GM12878 (cell line): ENCODE results near the gene FGFR2.

Experiments
- CBFB ChIP-seq: IDR thresholded peaks from 2 replicates; pipeline ENCODE4 v1.6.1; 2016; ENCODE audit warnings: antibody characterized with exemption, low read depth
- CHD4 ChIP-seq: fragments of 200-600 bp; sonication (generic); IDR thresholded peaks from 2 replicates; pipeline ENCODE4 v1.6.1; 2016; ENCODE audit warnings: mild to moderate bottlenecking
- HDAC2 ChIP-seq: fragments of 200-600 bp; sonication (generic); IDR thresholded peaks from 2 replicates; pipeline ENCODE4 v1.6.1; 2017
- IKZF2 ChIP-seq, 2 experiments: fragments of 450-650 bp; IDR thresholded peaks; 2 replicates each; pipeline ENCODE4 v1.6.1; 2017; ENCODE audit warnings: mild to moderate bottlenecking in 2 of 2, moderate library complexity in 2 of 2
- MEF2A ChIP-seq: IDR thresholded peaks from 2 replicates; pipeline ENCODE4 v1.6.1; 2011; ENCODE audit warnings: low read depth, mild to moderate bottlenecking, low read length, moderate library complexity; ENCODE audit not compliant: insufficient read depth
- POLR2A ChIP-seq: IDR thresholded peaks from 2 replicates; pipeline ENCODE4 v1.6.1; 2011; ENCODE audit warnings: low read depth, mild to moderate bottlenecking, low read length
- SMC3 ChIP-seq: IDR thresholded peaks from 2 replicates; pipeline ENCODE4 v1.6.1; 2011; ENCODE audit warnings: low read length, improper control_type of control experiment, borderline replicate concordance
- SP1 ChIP-seq: IDR thresholded peaks from one replicate; pipeline ENCODE4 v1.6.1; 2011; ENCODE audit warnings: low read depth, low read length
- TAF1 ChIP-seq: IDR thresholded peaks from 2 replicates; pipeline ENCODE4 v1.6.1; 2011; ENCODE audit warnings: mild to moderate bottlenecking, low read depth, low read length, borderline replicate concordance
- ZBED1 ChIP-seq: IDR thresholded peaks from 2 replicates; pipeline ENCODE4 v1.6.1; 2016; ENCODE audit warnings: borderline replicate concordance
- TF ChIP-seq, protein P1 (sequence below): fragments of 450-650 bp; IDR thresholded peaks from 2 replicates; pipeline ENCODE4 v1.6.1; 2016; ENCODE audit warnings: mild to moderate bottlenecking
- TF ChIP-seq, protein P2 (sequence below): fragments of 450-650 bp; formaldehyde crosslinking; IDR thresholded peaks from 2 replicates; pipeline ENCODE4 v1.4.0; 2020; ENCODE audit warnings: mild to moderate bottlenecking, moderate library complexity
- TF ChIP-seq, protein P3 (sequence below), 3 experiments: IDR thresholded peaks in 2 of 3; conservative IDR thresholded peaks in 1 of 3; 2 replicates each; pipeline ENCODE4 v1.5.1; 2011; ENCODE audit warnings: low read depth in 3 of 3, low read length in 3 of 3, mild to moderate bottlenecking in 3 of 3, control low read depth in 2 of 3, moderate library complexity in 2 of 3, inconsistent platforms in 1 of 3, mixed read lengths in 1 of 3; ENCODE audit not compliant: control insufficient read depth in 2 of 3, insufficient read depth in 1 of 3; ENCODE audit errors: extremely low read depth in 1 of 3
- TF ChIP-seq, protein P4 (sequence below): IDR thresholded peaks from 2 replicates; pipeline ENCODE4 v1.6.1; 2012; ENCODE audit warnings: mild to moderate bottlenecking, low read depth, low read length

DNA sequence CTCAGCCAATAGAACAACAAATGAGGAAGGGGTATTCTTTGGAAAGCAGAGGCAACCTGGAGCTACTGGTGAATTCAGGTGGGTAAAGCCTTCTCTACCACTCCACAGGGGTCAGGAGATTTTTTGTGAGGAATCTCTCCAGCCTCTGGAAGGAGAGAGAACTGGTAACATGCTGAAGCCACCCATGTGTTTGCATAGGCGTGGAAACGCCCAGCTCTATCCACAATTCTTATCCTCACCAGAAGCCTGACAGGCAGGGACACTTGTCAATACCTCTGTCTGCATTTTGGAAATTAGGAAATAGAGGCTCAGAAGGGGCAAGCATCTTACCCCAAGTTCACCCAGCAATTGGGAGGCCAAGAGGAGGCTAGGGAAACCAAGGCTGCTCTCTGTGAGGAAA is 133.7 kb downstream of the FGFR2 start:
- TF ChIP-seq, protein P1, sequence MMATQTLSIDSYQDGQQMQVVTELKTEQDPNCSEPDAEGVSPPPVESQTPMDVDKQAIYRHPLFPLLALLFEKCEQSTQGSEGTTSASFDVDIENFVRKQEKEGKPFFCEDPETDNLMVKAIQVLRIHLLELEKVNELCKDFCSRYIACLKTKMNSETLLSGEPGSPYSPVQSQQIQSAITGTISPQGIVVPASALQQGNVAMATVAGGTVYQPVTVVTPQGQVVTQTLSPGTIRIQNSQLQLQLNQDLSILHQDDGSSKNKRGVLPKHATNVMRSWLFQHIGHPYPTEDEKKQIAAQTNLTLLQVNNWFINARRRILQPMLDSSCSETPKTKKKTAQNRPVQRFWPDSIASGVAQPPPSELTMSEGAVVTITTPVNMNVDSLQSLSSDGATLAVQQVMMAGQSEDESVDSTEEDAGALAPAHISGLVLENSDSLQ: no peak
- no peak for TF ChIP-seq POLR2A
- TF ChIP-seq SP1: no peak
- TF ChIP-seq, protein P2, sequence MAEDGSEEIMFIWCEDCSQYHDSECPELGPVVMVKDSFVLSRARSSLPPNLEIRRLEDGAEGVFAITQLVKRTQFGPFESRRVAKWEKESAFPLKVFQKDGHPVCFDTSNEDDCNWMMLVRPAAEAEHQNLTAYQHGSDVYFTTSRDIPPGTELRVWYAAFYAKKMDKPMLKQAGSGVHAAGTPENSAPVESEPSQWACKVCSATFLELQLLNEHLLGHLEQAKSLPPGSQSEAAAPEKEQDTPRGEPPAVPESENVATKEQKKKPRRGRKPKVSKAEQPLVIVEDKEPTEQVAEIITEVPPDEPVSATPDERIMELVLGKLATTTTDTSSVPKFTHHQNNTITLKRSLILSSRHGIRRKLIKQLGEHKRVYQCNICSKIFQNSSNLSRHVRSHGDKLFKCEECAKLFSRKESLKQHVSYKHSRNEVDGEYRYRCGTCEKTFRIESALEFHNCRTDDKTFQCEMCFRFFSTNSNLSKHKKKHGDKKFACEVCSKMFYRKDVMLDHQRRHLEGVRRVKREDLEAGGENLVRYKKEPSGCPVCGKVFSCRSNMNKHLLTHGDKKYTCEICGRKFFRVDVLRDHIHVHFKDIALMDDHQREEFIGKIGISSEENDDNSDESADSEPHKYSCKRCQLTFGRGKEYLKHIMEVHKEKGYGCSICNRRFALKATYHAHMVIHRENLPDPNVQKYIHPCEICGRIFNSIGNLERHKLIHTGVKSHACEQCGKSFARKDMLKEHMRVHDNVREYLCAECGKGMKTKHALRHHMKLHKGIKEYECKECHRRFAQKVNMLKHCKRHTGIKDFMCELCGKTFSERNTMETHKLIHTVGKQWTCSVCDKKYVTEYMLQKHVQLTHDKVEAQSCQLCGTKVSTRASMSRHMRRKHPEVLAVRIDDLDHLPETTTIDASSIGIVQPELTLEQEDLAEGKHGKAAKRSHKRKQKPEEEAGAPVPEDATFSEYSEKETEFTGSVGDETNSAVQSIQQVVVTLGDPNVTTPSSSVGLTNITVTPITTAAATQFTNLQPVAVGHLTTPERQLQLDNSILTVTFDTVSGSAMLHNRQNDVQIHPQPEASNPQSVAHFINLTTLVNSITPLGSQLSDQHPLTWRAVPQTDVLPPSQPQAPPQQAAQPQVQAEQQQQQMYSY: no peak
- TF ChIP-seq CHD4: no peak
- no peak for TF ChIP-seq IKZF2 (IDR thresholded peaks at IDR 0.05)
- TF ChIP-seq HDAC2: no peak
- TF ChIP-seq ZBED1: no peak
- no peak for TF ChIP-seq TAF1
- TF ChIP-seq CBFB: no peak
- TF ChIP-seq, protein P3, sequence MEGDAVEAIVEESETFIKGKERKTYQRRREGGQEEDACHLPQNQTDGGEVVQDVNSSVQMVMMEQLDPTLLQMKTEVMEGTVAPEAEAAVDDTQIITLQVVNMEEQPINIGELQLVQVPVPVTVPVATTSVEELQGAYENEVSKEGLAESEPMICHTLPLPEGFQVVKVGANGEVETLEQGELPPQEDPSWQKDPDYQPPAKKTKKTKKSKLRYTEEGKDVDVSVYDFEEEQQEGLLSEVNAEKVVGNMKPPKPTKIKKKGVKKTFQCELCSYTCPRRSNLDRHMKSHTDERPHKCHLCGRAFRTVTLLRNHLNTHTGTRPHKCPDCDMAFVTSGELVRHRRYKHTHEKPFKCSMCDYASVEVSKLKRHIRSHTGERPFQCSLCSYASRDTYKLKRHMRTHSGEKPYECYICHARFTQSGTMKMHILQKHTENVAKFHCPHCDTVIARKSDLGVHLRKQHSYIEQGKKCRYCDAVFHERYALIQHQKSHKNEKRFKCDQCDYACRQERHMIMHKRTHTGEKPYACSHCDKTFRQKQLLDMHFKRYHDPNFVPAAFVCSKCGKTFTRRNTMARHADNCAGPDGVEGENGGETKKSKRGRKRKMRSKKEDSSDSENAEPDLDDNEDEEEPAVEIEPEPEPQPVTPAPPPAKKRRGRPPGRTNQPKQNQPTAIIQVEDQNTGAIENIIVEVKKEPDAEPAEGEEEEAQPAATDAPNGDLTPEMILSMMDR (IDR thresholded peaks at IDR 0.05 in 2 of 3, conservative IDR thresholded peaks at IDR 0.05 in 1 of 3; ENCODE audit: control insufficient read depth in 2 of 3, extremely low read depth in 1 of 3, insufficient read depth in 1 of 3, low read depth in 3 of 3, low read length in 3 of 3): no peak
- no peak for TF ChIP-seq SMC3
- TF ChIP-seq, protein P4, sequence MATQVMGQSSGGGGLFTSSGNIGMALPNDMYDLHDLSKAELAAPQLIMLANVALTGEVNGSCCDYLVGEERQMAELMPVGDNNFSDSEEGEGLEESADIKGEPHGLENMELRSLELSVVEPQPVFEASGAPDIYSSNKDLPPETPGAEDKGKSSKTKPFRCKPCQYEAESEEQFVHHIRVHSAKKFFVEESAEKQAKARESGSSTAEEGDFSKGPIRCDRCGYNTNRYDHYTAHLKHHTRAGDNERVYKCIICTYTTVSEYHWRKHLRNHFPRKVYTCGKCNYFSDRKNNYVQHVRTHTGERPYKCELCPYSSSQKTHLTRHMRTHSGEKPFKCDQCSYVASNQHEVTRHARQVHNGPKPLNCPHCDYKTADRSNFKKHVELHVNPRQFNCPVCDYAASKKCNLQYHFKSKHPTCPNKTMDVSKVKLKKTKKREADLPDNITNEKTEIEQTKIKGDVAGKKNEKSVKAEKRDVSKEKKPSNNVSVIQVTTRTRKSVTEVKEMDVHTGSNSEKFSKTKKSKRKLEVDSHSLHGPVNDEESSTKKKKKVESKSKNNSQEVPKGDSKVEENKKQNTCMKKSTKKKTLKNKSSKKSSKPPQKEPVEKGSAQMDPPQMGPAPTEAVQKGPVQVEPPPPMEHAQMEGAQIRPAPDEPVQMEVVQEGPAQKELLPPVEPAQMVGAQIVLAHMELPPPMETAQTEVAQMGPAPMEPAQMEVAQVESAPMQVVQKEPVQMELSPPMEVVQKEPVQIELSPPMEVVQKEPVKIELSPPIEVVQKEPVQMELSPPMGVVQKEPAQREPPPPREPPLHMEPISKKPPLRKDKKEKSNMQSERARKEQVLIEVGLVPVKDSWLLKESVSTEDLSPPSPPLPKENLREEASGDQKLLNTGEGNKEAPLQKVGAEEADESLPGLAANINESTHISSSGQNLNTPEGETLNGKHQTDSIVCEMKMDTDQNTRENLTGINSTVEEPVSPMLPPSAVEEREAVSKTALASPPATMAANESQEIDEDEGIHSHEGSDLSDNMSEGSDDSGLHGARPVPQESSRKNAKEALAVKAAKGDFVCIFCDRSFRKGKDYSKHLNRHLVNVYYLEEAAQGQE: no peak
- TF ChIP-seq MEF2A: no peak
